CD4-positive, alpha-beta memory T cell (primary cell): ENCODE measurements around the gene POLR2L. TPM values are rescaled to one million over a fixed set of nuclear protein-coding genes. Genes with fewer than 3 reads are reported as not detected.

Experiments used
- CTCF ChIA-PET: fragments of 350-600 bp; sonication (Branson Sonifier 250); formaldehyde crosslinking; loops from one replicate; lab custom pipeline; 2021; ENCODE audit warnings: inconsistent platforms; ENCODE audit not compliant: partially characterized antibody; lab: Charles Lee
- POLR2A ChIA-PET: fragments of 350-600 bp; sonication (Branson Sonifier 250); formaldehyde crosslinking; loops from one replicate; lab custom pipeline; 2021; ENCODE audit not compliant: partially characterized antibody; lab: Charles Lee
- DNase-seq, 5 donors: peaks; one replicate each; pipeline versions ENCODE4 v3.0.0 to v3.0.0-alpha.2; 2020 to 2022; ENCODE audit warnings: mixed read lengths in 1 of 5
- H3K27ac ChIP-seq: one replicate; pipeline ENCODE4 v1.7.0; 2013; ENCODE audit warnings: low read depth, low read length
- H3K27me3 ChIP-seq: 2 replicates; pipeline ENCODE4 v1.7.0; 2013; ENCODE audit warnings: mild to moderate bottlenecking, low read length, moderate library complexity; ENCODE audit not compliant: insufficient read depth
- H3K36me3 ChIP-seq: 2 replicates; pipeline ENCODE4 v1.7.0; 2013; ENCODE audit warnings: mild to moderate bottlenecking, low read length, moderate library complexity; ENCODE audit not compliant: insufficient read depth
- H3K4me1 ChIP-seq: 2 replicates; pipeline ENCODE4 v1.7.0; 2013; ENCODE audit warnings: mild to moderate bottlenecking, low read length, moderate library complexity; ENCODE audit not compliant: insufficient read depth
- H3K4me3 ChIP-seq, 2 donors: one replicate each; pipeline ENCODE4 v1.7.0; 2013; ENCODE audit warnings: low read length in 2 of 2, mild to moderate bottlenecking in 1 of 2
- H3K9me3 ChIP-seq, 2 donors: one replicate each; pipeline ENCODE4 v1.7.0; 2013; ENCODE audit warnings: low read length in 2 of 2, control low read depth in 1 of 2; ENCODE audit not compliant: control insufficient read depth in 1 of 2
- H3K27ac Mint-ChIP-seq, 7 donors: one replicate each; pipeline ENCODE4 v1.8.0; 2020 to 2021; ENCODE audit warnings: mixed read lengths in 7 of 7, mild to moderate bottlenecking in 6 of 7, inconsistent platforms in 3 of 7, moderate library complexity in 3 of 7
- H3K27me3 Mint-ChIP-seq, 2 donors: one replicate each; pipeline ENCODE4 v1.8.0; 2020 to 2021; ENCODE audit warnings: mixed read lengths in 2 of 2
- H3K36me3 Mint-ChIP-seq, 2 donors: one replicate each; pipeline ENCODE4 v1.8.0; 2020 to 2021; ENCODE audit warnings: mixed read lengths in 2 of 2, inconsistent platforms in 1 of 2, mild to moderate bottlenecking in 1 of 2
- H3K4me1 Mint-ChIP-seq, 4 donors: one replicate each; pipeline ENCODE4 v1.8.0; 2020 to 2021; ENCODE audit warnings: mixed read lengths in 4 of 4, mild to moderate bottlenecking in 1 of 4
- H3K4me3 Mint-ChIP-seq, 8 donors: one replicate each; pipeline ENCODE4 v1.8.0; 2020 to 2021; ENCODE audit warnings: mixed read lengths in 8 of 8, mild to moderate bottlenecking in 7 of 8, moderate library complexity in 6 of 8, inconsistent platforms in 3 of 8
- H3K9me3 Mint-ChIP-seq, 8 donors: one replicate each; pipeline ENCODE4 v1.8.0; 2020 to 2021; ENCODE audit warnings: mixed read lengths in 8 of 8, mild to moderate bottlenecking in 5 of 8, inconsistent platforms in 3 of 8, moderate library complexity in 1 of 8
- intact Hi-C: fragments of 100-400 bp; cut with micrococcal nuclease; formaldehyde crosslinking; loops from one replicate; pipeline ENCODE4 v1.15.1; 2023
- polyA plus RNA-seq, 2 donors: library from polyadenylated mRNA; unstranded; fragments of 300-500 nt; fragmentation: Illumina TruSeq; gene quantifications; one replicate each; pipeline ENCODE4 v1.2.3, GENCODE V29; 2021
- total RNA-seq, 2 experiments: library from RNA; stranded (reverse); gene quantifications; one replicate each; pipeline ENCODE4 v1.2.3, GENCODE V29; 2021

Gene POLR2L
- total and polyA plus RNA-seq, 4 experiments from 2014 or later, result 55.8 to 108 (median 69.9) TPM

DNA sequence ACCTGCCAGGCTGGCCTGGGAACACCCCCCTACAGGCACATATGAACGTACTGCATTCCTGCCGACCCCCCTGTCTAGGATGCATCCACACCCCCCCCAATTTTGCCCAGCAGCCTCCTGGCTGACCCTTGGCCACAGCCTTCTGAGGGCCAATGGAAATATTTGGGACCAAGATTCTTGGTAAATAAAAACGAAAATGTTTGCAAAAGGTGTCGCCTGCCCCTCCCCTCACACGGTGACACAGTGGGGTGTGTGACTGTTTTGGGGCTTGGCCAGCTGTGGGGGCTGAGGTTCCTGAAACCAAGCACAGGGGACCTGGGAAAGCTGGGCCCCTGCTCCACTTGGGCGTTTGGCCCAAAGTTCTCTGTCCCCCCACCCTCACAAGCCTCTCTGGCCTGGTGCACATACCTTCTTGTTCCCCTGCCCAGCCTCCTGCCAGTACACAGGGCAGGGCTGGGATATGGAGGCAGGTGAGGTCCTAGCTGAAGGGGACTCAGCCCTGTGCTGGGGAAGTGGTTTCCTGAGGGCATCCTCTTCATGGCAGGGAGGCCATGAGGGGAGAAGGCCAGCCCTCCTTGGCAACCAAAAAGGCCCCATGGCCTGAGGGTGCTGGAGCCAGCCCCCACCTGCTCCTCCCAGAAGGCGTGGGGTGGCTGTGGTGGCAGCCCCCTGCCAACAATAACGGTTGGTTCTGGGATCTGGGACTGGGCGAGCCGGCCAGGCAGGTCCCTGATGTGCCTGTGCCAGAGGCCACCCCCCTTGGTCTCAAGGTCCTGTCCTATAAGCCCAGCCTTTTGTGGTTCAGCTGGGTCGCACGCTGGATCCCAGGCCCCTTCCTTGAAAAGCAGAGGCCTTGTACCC, 16.7 kb downstream of the POLR2L start:
- peaks cover 46% of the 10 kb centered on the region for H3K4me1 ChIP-seq

DNA sequence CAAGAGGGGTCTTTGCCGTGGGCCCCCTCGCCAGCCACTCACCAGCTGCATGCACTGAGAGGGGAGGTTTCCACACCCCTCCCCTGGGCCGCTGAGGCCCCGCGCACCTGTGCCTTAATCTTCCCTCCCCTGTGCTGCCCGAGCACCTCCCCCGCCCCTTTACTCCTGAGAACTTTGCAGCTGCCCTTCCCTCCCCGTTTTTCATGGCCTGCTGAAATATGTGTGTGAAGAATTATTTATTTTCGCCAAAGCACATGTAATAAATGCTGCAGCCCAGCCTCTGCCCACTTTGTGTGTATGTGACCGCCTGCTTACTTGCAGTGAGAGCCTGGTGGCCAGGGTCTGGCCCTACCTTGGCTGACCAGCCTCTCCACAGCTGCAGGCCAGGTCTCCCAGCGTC, 17.4 kb downstream of the POLR2L start:
- Mint-ChIP-seq H3K4me3 (peak overlapping the region in 1 of 8 donors; percentile 9), H3K27me3 (peaks cover 9 to 19% of the 10 kb centered on the region in 2 donors), H3K4me1 (peaks cover 6 to 45% (median 25%) of the 10 kb centered on the region in 4 donors), H3K9me3 (no peaks in the 10 kb centered on the region), H3K36me3 (peaks cover 8 to 21% of the 10 kb centered on the region in 2 donors), H3K27ac (no peak overlapping the region)
- Histone ChIP-seq H3K4me3 (no peak overlapping the region), H3K4me1 (peaks cover 44% of the 10 kb centered on the region), H3K27ac (no peak overlapping the region), H3K27me3 (peaks cover 3% of the 10 kb centered on the region), H3K36me3 (peaks cover 5% of the 10 kb centered on the region), H3K9me3 (no peaks in the 10 kb centered on the region)
- POLR2A ChIA-PET, result interaction anchor here (1.7 kb wide), 1 partner anchor 21 kb away, joined by 5 read pairs; no protein-coding TSS in a partner anchor
- no peak for DNase-seq
- intact Hi-C loops, result no loop called here
- CTCF ChIA-PET, result interaction anchor here (0.6 kb wide), 1 partner anchor 463 kb away, joined by 3 read pairs; no protein-coding TSS in a partner anchor

More for the DNA sequence above, 16.7 kb downstream of the POLR2L start:
- no peak overlapping the region for H3K4me3 ChIP-seq
- no peaks in the 10 kb centered on the region for H3K9me3 Mint-ChIP-seq
- peaks cover 3% of the 10 kb centered on the region for H3K27me3 ChIP-seq
- POLR2A ChIA-PET, result interaction anchor here (1.5 to 1.7 kb wide), 2 partner anchors 16 to 21 kb away, joined by 5 to 6 read pairs; partner anchors contain the start of gene RPLP2
- H3K4me3 Mint-ChIP-seq, result peak overlapping the region in 1 of 8 donors; percentile 9
- intact Hi-C loops, result no loop called here
- CTCF ChIA-PET, result interaction anchor here (0.6 kb wide), 1 partner anchor 463 kb away, joined by 3 read pairs; no protein-coding TSS in a partner anchor
- peaks cover 9 to 19% of the 10 kb centered on the region in 2 donors for H3K27me3 Mint-ChIP-seq
- DNase-seq, result no peak
- H3K27ac ChIP-seq, result no peak overlapping the region
- no peak overlapping the region for H3K27ac Mint-ChIP-seq
- H3K9me3 ChIP-seq, result no peaks in the 10 kb centered on the region
- H3K36me3 Mint-ChIP-seq, result peaks cover 8 to 19% of the 10 kb centered on the region in 2 donors
- peaks cover 6 to 41% (median 26%) of the 10 kb centered on the region in 4 donors for H3K4me1 Mint-ChIP-seq
- H3K36me3 ChIP-seq, result peaks cover 5% of the 10 kb centered on the region

DNA sequence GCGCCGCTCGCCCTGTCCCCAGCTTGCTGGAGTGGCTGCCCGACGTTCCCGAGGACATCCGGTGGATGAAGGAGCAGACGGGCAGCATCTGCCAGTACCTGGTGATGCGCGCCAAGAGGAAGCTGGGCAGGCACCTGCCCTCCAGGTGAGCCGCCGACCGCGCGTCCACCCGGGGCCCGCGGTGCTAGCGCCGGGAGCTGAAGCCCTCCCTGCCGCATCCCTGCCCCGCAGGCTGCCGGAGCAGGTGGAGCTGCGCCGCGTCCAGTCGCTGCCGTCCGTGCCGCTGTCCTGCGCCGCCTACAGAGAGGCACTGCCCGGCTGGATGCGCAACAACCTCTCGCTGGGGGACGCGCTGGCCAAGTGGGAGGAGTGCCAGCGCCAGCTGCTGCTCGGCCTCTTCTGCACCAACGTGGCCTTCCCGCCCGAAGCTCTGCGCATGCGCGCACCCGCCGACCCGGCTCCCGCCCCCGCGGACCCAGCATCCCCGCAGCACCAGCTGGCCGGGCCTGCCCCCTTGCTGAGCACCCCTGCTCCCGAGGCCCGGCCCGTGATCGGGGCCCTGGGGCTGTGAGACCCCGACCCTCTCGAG, 17.9 kb downstream of the POLR2L start:
- intact Hi-C loops, result no loop called here
- H3K27me3 Mint-ChIP-seq, result peaks cover 9 to 16% of the 10 kb centered on the region in 2 donors
- POLR2A ChIA-PET, result interaction anchor here (1.7 kb wide), 1 partner anchor 20 kb away, joined by 5 read pairs; no protein-coding TSS in a partner anchor

DNA sequence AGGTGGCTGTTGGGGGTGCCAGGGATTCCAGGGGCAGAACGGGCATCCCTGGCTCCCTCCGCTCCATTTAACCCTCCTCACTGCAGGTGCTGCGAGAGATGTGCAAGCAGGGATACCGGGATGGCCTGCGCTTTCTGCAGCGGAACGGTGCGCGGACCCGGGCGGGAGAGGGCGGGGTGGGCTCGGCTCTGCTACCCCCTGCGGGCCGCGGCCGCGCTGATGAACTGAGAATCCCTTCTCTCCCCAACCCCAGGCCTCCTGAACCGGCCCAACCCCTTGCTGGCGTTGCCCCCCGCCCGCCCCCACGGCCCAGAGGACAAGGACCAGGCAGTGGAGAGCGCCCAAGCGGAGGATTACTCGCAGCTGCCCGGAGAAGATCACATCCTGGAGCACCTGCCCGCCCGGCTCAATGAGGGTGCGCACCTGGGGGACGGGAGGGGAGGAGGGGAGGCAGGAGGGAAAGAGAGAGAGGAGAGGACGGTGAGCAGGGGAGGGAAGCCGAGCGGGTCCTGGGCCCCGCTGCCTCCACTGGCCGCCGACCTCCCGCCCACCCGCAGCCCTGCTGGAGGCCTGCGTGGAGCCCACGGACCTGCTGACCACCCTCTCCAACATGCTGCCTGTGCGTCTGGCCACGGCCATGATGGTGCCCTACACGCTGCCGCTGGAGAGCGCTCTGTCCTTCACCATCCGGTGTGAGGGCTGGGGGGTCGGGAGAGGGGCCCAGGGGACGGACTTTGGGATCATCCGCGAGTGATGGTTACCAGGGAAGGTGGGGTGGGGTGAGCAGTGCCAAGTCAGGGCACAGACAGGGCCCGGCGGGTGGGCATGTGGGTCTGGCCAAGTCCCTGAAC, 18.7 kb downstream of the POLR2L start:
- no peak overlapping the region for H3K4me3 Mint-ChIP-seq
- Histone ChIP-seq H3K4me3 (no peak overlapping the region), H3K27ac (no peak overlapping the region), H3K9me3 (no peaks in the 10 kb centered on the region), H3K4me1 (peaks cover 37% of the 10 kb centered on the region), H3K36me3 (peaks cover 5% of the 10 kb centered on the region), H3K27me3 (no peaks in the 10 kb centered on the region)
- no peak for DNase-seq
- CTCF ChIA-PET, result no interaction called here
- POLR2A ChIA-PET, result interaction anchor here (1.1 to 6.4 kb wide), 4 partner anchors 8 to 17 kb away, joined by 3 to 109 read pairs (median 52); partner anchors contain the start of genes CD151 and RPLP2
- intact Hi-C loops, result no loop called here
- H3K4me1 Mint-ChIP-seq, result peaks cover 6 to 38% (median 18%) of the 10 kb centered on the region in 4 donors
- peaks cover 7 to 13% of the 10 kb centered on the region in 2 donors for H3K27me3 Mint-ChIP-seq
- H3K27ac Mint-ChIP-seq, result no peak overlapping the region
- no peaks in the 10 kb centered on the region for H3K9me3 Mint-ChIP-seq
- peaks cover 8 to 22% of the 10 kb centered on the region in 2 donors for H3K36me3 Mint-ChIP-seq

More for the DNA sequence above, 17.9 kb downstream of the POLR2L start:
- H3K4me1 Mint-ChIP-seq, result peaks cover 6 to 42% (median 21%) of the 10 kb centered on the region in 4 donors
- no peak overlapping the region for H3K4me3 ChIP-seq
- H3K36me3 ChIP-seq, result peaks cover 5% of the 10 kb centered on the region
- no peak overlapping the region for H3K4me3 Mint-ChIP-seq
- no peaks in the 10 kb centered on the region for H3K9me3 Mint-ChIP-seq
- H3K27me3 ChIP-seq, result peaks cover 3% of the 10 kb centered on the region
- no peak overlapping the region for H3K27ac Mint-ChIP-seq
- DNase-seq, result no peak
- peaks cover 8 to 22% of the 10 kb centered on the region in 2 donors for H3K36me3 Mint-ChIP-seq
- CTCF ChIA-PET, result no interaction called here
- H3K4me1 ChIP-seq, result peaks cover 39% of the 10 kb centered on the region
- H3K9me3 ChIP-seq, result no peaks in the 10 kb centered on the region
- no peak overlapping the region for H3K27ac ChIP-seq

DNA sequence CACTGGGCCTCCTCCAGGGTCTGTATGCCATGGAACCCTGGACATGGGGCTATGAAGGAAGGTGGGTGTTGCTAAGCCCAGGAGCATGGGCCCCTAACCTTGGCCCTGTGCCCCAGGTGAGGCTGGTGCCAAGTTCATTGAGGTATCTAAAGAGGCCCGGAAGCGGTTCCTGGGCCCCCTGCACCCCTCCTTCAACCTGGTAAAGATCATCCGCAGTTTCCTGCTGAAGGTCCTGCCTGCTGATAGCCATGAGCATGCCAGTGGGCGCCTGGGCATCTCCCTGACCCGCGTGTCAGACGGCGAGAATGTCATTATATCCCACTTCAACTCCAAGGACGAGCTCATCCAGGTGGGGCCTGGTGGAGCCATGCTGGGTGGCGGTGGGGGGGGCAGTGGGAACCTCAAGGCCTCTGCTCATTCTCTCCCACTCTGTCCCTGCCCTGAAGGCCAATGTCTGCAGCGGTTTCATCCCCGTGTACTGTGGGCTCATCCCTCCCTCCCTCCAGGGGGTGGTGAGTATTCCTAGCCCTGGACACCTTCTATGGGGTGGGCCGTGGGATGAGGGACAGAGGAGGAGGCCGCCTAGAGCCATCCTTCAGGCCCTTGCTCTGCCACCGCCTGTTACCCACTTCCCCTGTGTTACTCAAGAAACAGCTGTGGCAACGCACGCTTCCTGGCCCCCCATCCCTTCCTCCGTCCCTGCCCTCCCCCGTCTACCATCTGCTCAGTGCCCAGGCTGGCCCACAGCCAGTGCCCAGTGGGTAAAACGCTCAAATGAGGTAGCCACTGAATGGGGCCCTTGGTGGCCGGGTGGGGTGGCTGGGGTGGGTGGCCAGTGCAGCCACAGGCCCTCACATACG, 20.6 kb downstream of the POLR2L start:
- CTCF ChIA-PET, result no interaction called here

More for the DNA sequence above, 20.6 kb downstream of the POLR2L start:
- no peak for DNase-seq
- Mint-ChIP-seq H3K9me3 (no peaks in the 10 kb centered on the region), H3K4me1 (peaks cover 3 to 27% (median 13%) of the 10 kb centered on the region in 4 donors), H3K27me3 (peaks cover 2 to 4% of the 10 kb centered on the region in 2 donors), H3K36me3 (peaks cover 8 to 22% of the 10 kb centered on the region in 2 donors), H3K27ac (peak overlapping the region in 2 of 7 donors; percentile 17 to 88), H3K4me3 (peak overlapping the region in 6 of 8 donors; percentile 17 to 94 (median 68))
- Histone ChIP-seq H3K4me1 (peaks cover 29% of the 10 kb centered on the region), H3K9me3 (no peaks in the 10 kb centered on the region), H3K36me3 (peaks cover 5% of the 10 kb centered on the region), H3K27ac (no peak overlapping the region), H3K4me3 (no peak overlapping the region), H3K27me3 (no peaks in the 10 kb centered on the region)
- intact Hi-C loops, result no loop called here
- POLR2A ChIA-PET, result interaction anchor here (1.3 to 6.4 kb wide), 6 partner anchors 10 to 21 kb away, joined by 3 to 109 read pairs (median 32); partner anchors contain the start of genes CD151, PIDD1, POLR2L and RPLP2
